Natural killer cell (primary cell): ENCODE measurements around the gene FAXDC2. TPM values are rescaled to one million over a fixed set of nuclear protein-coding genes. Genes with fewer than 3 reads are reported as not detected.
"Not testable (repeated sequence)": the region's sequence is repeated elsewhere in the genome, so short reads cannot be mapped to it uniquely, and the experiment has no call there.

Experiments used
- ATAC-seq, 3 donors: fragments of 150-1000 bp in 2 of 3; fragments of 200-7000 bp in 1 of 3; cut with Tn5 transposase; 1 replicate in 1 of 3; 2 replicates in 2 of 3; pipeline ENCODE4 v1.10.0; 2021; ENCODE audit warnings: mild to moderate bottlenecking in 2 of 3, moderate library complexity in 2 of 3
- DNase-seq, 2 donors: peaks; one replicate each; pipeline versions ENCODE4 v3.0.0 to v3.0.0-alpha.2; 2013 to 2021; ENCODE audit warnings: mixed read lengths in 1 of 2
- H3K27ac ChIP-seq: one replicate; pipeline ENCODE4 v1.5.1; 2013; ENCODE audit warnings: mild to moderate bottlenecking, low read length
- H3K27me3 ChIP-seq: one replicate; pipeline ENCODE4 v1.6.1; 2013; ENCODE audit warnings: low read length; ENCODE audit not compliant: control insufficient read depth, insufficient read depth
- H3K36me3 ChIP-seq: one replicate; pipeline ENCODE4 v1.6.1; 2013; ENCODE audit warnings: low read length; ENCODE audit not compliant: control insufficient read depth, insufficient read depth
- H3K4me1 ChIP-seq: one replicate; pipeline ENCODE4 v1.6.1; 2013; ENCODE audit warnings: low read length; ENCODE audit not compliant: control insufficient read depth, insufficient read depth
- H3K4me3 ChIP-seq: one replicate; pipeline ENCODE4 v1.5.1; 2013; ENCODE audit warnings: low read length
- H3K9me3 ChIP-seq: one replicate; pipeline ENCODE4 v1.6.1; 2013; ENCODE audit warnings: low read length; ENCODE audit not compliant: control insufficient read depth, insufficient read depth
- H3K27ac Mint-ChIP-seq, 2 donors: one replicate each; pipeline ENCODE4 v1.8.0; 2022; ENCODE audit warnings: mild to moderate bottlenecking in 2 of 2, mixed read lengths in 2 of 2, moderate library complexity in 1 of 2
- H3K27me3 Mint-ChIP-seq, 2 donors: one replicate each; pipeline ENCODE4 v1.8.0; 2022; ENCODE audit warnings: low read depth in 2 of 2, mixed read lengths in 2 of 2
- H3K36me3 Mint-ChIP-seq: one replicate; pipeline ENCODE4 v1.8.0; 2022; ENCODE audit warnings: mixed read lengths
- H3K4me1 Mint-ChIP-seq, 2 donors: one replicate each; pipeline ENCODE4 v1.8.0; 2022; ENCODE audit warnings: mixed read lengths in 2 of 2
- H3K4me3 Mint-ChIP-seq: one replicate; pipeline ENCODE4 v1.8.0; 2022; ENCODE audit warnings: mild to moderate bottlenecking, moderate library complexity, mixed read lengths
- H3K9me3 Mint-ChIP-seq, 2 donors: one replicate each; pipeline ENCODE4 v1.8.0; 2022; ENCODE audit warnings: mixed read lengths in 2 of 2
- CTCF ChIP-seq: fragments of 200-600 bp; IDR thresholded peaks from one replicate; pipeline ENCODE4 v1.8.0; 2022; ENCODE audit warnings: antibody characterized with exemption
- WGBS: methylation state at CpG from one replicate; pipeline ENCODE4 v1.1.7; 2013; ENCODE audit warnings: missing lambda C conversion rate; ENCODE audit not compliant: insufficient coverage; 5-methylcytosine and 5-hydroxymethylcytosine counted together
- intact Hi-C: fragments of 100-400 bp; cut with micrococcal nuclease; formaldehyde crosslinking; loops from one replicate; pipeline ENCODE4 v1.14.2; 2022
- total RNA-seq, 4 donors: library from RNA; stranded (reverse); fragments of 120-200 nt in 1 of 4; gene quantifications; one replicate each; pipeline versions ENCODE4 v1.2.3 to v1.2.4, GENCODE V29; 2013 to 2022

Gene FAXDC2
- total RNA-seq, 3 donors from 2014 or later (not counting 1 experiment from before 2014, with no cell fraction given): 0.48 to 2.9 (median 1.4) TPM

DNA sequence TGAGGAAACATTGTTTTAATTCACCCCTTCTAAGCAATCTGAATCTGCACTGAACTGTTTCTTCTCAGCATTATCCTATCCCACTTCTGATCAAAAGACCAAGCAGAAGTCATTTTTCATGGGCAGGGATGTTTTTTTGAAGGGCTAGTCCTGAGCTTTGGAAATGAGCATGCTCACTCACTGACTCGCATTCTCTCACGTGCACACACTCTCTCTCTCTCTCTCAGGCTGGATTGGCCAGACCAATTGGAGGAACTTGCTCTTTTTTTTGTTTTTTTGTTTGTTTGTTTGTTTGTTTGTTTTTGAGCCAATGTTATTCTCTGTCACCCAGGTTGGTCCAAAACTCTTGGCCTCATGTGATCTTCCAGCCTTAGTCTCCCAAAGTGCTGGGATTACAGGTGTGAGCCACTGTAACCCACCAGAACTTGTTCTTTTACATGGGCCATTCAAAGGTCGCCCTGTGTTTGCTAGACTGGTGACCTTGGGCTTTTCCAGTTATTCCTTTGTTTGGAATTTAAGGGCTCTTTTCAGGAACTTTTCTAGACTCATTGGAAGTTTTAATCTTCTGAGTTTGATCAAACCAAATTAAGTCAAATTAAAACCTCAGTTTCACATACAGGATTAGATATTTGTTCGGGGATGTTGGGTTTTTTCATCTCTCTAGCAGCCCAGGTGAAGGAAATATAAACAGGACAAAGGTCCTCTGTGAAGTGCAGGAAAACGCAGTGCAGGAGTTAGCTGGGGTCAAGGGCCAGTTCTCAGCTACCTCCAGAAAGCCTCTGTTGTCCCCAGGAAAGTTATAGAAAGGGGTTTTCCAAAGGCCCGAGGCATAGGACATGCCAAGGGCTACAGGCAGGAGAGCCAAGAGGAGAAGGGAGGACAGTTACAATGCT is 13.1 kb downstream of the FAXDC2 start:
- 90% methylated on average over 6 of the region's 6 CpGs for WGBS
- Histone ChIP-seq H3K27me3 (no peaks in the 10 kb centered on the region), H3K4me3 (no peak overlapping the region), H3K9me3 (no peaks in the 10 kb centered on the region), H3K4me1 (no peaks in the 10 kb centered on the region), H3K27ac (no peak overlapping the region), H3K36me3 (no peaks in the 10 kb centered on the region)
- no peak overlapping the region for H3K27ac Mint-ChIP-seq
- H3K27me3 Mint-ChIP-seq: no peaks in the 10 kb centered on the region
- H3K4me1 Mint-ChIP-seq: peaks cover 0 to 5% of the 10 kb centered on the region in 2 donors
- intact Hi-C loops: no loop called here
- H3K4me3 Mint-ChIP-seq: no peak overlapping the region
- ATAC-seq (no peak), DNase-seq (no peak)
- TF ChIP-seq CTCF: no peak
- H3K9me3 Mint-ChIP-seq: no peaks in the 10 kb centered on the region
- no peaks in the 10 kb centered on the region for H3K36me3 Mint-ChIP-seq

- intact Hi-C loops: no loop called here
- WGBS: 94% methylated on average over 6 of the region's 6 CpGs
- Histone ChIP-seq H3K27ac (no peak overlapping the region), H3K4me1 (no peaks in the 10 kb centered on the region), H3K27me3 (no peaks in the 10 kb centered on the region), H3K36me3 (no peaks in the 10 kb centered on the region), H3K9me3 (no peaks in the 10 kb centered on the region), H3K4me3 (no peak overlapping the region)
- TF ChIP-seq CTCF: no peak
- Mint-ChIP-seq H3K27ac (no peak overlapping the region), H3K36me3 (no peaks in the 10 kb centered on the region), H3K4me3 (no peak overlapping the region), H3K4me1 (peaks cover 0 to 5% of the 10 kb centered on the region in 2 donors), H3K9me3 (no peaks in the 10 kb centered on the region), H3K27me3 (no peaks in the 10 kb centered on the region)
- ATAC-seq (no peak), DNase-seq (no peak)
These were observed 14.2 kb downstream of the FAXDC2 start for GRCh38 chr5:154836225-154836624.

DNA sequence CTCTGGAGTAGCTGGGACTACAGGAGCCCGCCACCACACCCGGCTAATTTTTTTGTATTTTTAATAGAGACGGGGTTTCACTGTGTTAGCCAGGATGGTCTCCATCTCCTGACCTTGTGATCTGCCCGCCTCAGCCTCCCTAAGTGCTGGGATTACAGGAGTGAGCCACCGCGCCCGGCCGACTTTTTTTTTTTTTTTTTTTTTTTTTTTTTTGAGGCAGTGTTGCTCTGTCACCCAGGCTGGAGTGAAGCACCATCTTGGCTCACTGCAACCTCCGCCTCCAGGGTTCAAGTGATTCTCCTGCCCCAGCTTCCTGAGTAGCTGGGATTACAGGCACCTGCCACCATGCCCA is 14.7 kb downstream of the FAXDC2 start:
- H3K9me3 ChIP-seq, H3K27ac Mint-ChIP-seq, H3K4me3 Mint-ChIP-seq, intact Hi-C loops, H3K4me1 ChIP-seq, ATAC-seq, H3K9me3 Mint-ChIP-seq, H3K36me3 Mint-ChIP-seq, H3K4me3 ChIP-seq, H3K36me3 ChIP-seq, DNase-seq, H3K4me1 Mint-ChIP-seq, H3K27ac ChIP-seq, H3K27me3 Mint-ChIP-seq, H3K27me3 ChIP-seq: not testable (repeated sequence)
- WGBS: 100% methylated on average over 5 of the region's 9 CpGs

DNA sequence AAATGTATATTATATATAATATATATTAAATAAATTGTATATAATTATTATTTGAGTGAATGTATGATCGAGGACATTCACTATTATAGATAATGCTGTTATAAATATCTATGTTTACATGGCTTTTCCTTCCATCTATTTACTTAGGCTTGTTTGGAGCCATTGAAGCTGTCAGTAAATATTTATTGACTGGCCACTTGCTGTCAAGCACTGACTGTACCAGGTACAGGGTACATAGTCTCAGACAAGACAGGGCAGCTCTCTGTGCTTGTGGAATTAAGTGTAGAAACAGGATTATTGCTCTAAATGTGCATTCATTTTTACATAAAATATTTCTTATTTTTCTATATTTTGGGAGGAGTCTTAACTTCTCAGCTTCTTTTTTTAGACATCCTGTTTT is 16.4 kb downstream of the FAXDC2 start:
- no peak for ATAC-seq
- no CpG with 5 or more reads among the region's 1 CpG for WGBS
- H3K36me3 Mint-ChIP-seq: no peaks in the 10 kb centered on the region
- H3K4me3 Mint-ChIP-seq: no peak overlapping the region
- Histone ChIP-seq H3K9me3 (no peaks in the 10 kb centered on the region), H3K27me3 (no peaks in the 10 kb centered on the region), H3K4me1 (peaks cover 16% of the 10 kb centered on the region), H3K27ac (no peak overlapping the region), H3K36me3 (no peaks in the 10 kb centered on the region), H3K4me3 (no peak overlapping the region)
- no peaks in the 10 kb centered on the region for H3K9me3 Mint-ChIP-seq
- H3K27ac Mint-ChIP-seq: no peak overlapping the region
- peaks cover 15 to 22% of the 10 kb centered on the region in 2 donors for H3K4me1 Mint-ChIP-seq
- no peak for DNase-seq
- no peak for TF ChIP-seq CTCF
- intact Hi-C loops: no loop called here
- no peaks in the 10 kb centered on the region for H3K27me3 Mint-ChIP-seq

- H3K27ac Mint-ChIP-seq, H3K27me3 ChIP-seq, ATAC-seq, H3K36me3 ChIP-seq, H3K4me3 Mint-ChIP-seq, H3K27ac ChIP-seq, H3K9me3 Mint-ChIP-seq, intact Hi-C loops, H3K4me3 ChIP-seq, DNase-seq, H3K9me3 ChIP-seq, H3K27me3 Mint-ChIP-seq, H3K36me3 Mint-ChIP-seq: not testable (repeated sequence)
- 97% methylated on average over 3 of the region's 3 CpGs for WGBS
- H3K4me1 Mint-ChIP-seq: peaks cover 16 to 22% of the 10 kb centered on the region in 2 donors
- H3K4me1 ChIP-seq: peaks cover 18% of the 10 kb centered on the region
These were observed 17.6 kb downstream of the FAXDC2 start for GRCh38 chr5:154832804-154833203.
